ENCODE measurements around the gene THSD8.

- TF ChIP-seq BHLHE40 (IDR thresholded peaks at IDR 0.05; ENCODE audit: low read depth, low read length) = no peak
- TF ChIP-seq, protein P1, sequence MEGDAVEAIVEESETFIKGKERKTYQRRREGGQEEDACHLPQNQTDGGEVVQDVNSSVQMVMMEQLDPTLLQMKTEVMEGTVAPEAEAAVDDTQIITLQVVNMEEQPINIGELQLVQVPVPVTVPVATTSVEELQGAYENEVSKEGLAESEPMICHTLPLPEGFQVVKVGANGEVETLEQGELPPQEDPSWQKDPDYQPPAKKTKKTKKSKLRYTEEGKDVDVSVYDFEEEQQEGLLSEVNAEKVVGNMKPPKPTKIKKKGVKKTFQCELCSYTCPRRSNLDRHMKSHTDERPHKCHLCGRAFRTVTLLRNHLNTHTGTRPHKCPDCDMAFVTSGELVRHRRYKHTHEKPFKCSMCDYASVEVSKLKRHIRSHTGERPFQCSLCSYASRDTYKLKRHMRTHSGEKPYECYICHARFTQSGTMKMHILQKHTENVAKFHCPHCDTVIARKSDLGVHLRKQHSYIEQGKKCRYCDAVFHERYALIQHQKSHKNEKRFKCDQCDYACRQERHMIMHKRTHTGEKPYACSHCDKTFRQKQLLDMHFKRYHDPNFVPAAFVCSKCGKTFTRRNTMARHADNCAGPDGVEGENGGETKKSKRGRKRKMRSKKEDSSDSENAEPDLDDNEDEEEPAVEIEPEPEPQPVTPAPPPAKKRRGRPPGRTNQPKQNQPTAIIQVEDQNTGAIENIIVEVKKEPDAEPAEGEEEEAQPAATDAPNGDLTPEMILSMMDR (IDR thresholded peaks at IDR 0.05) = no peak
- no peak for TF ChIP-seq NR3C1 (IDR thresholded peaks at IDR 0.05)
These were observed 23.6 kb upstream of the THSD8 start for GRCh38 chr19:12778017-12778904.

All from A549 (cell line).